T-helper 1 cell (primary cell): Measurements from ENCODE around the gene CHST6.
A peak's percentile ranks its signal among the peaks of the same experiment; 100 is the strongest.
"Not testable (repeated sequence)": the region's sequence is repeated elsewhere in the genome, so short reads cannot be mapped to it uniquely, and the experiment has no call there.

Experiments used
- DNase-seq, 5 donors: peaks; one replicate each; pipeline ENCODE4 v3.0.0-alpha.2; 2012 to 2020

CHST6 gene

GRCh38 chr16:75472908-75473877 lies 22.0 kb downstream of the CHST6 start:
- no peak for DNase-seq

GRCh38 chr16:75471723-75472633 lies 23.3 kb downstream of the CHST6 start:
- peak in 2 of 5 donors; percentile 22 to 32 for DNase-seq

GRCh38 chr16:75466760-75467159 lies 28.5 kb downstream of the CHST6 start:
- DNase-seq: no peak

- DNase-seq: peak; percentile 98 to 99 (median 98)
Measured at GRCh38 chr16:75464122-75464918, 30.9 kb downstream of the CHST6 start, which contains the start of gene TMEM170A. TMEM170A (minus strand) TSS chr16:75464689; CDS start chr16:75464600, 89 bp downstream.

GRCh38 chr16:75463389-75464121 lies 31.7 kb downstream of the CHST6 start:
- DNase-seq: peak in 2 of 5 donors; percentile 8 to 17

GRCh38 chr16:75462806-75463205 lies 32.4 kb downstream of the CHST6 start:
- peak in 1 of 5 donors; percentile 65 for DNase-seq

- DNase-seq: no peak
Measured at GRCh38 chr16:75461575-75461974, 33.7 kb downstream of the CHST6 start.

GRCh38 chr16:75460446-75460845 lies 34.8 kb downstream of the CHST6 start:
- no peak for DNase-seq

GRCh38 chr16:75459691-75460090 lies 35.5 kb downstream of the CHST6 start:
- no peak for DNase-seq

- DNase-seq: no peak
Measured at GRCh38 chr16:75458439-75458838, 36.8 kb downstream of the CHST6 start.

- no peak for DNase-seq
Measured at GRCh38 chr16:75458029-75458428, 37.2 kb downstream of the CHST6 start.

GRCh38 chr16:75457485-75458021 lies 37.7 kb downstream of the CHST6 start:
- no peak for DNase-seq

GRCh38 chr16:75456971-75457370 lies 38.3 kb downstream of the CHST6 start:
- no peak for DNase-seq

- not testable (repeated sequence) for DNase-seq
Measured at GRCh38 chr16:75456486-75456885, 38.8 kb downstream of the CHST6 start.

GRCh38 chr16:75455677-75456076 lies 39.6 kb downstream of the CHST6 start:
- no peak for DNase-seq

GRCh38 chr16:75452464-75453190 lies 42.6 kb downstream of the CHST6 start:
- no peak for DNase-seq

GRCh38 chr16:75446416-75446815 lies 48.8 kb downstream of the CHST6 start:
- DNase-seq: no peak

- DNase-seq: no peak
Measured at GRCh38 chr16:75445298-75445697, 49.9 kb downstream of the CHST6 start.

GRCh38 chr16:75443298-75443697 lies 51.9 kb downstream of the CHST6 start:
- DNase-seq: no peak

- peak in 4 of 5 donors; percentile 55 to 85 (median 69) for DNase-seq
Measured at GRCh38 chr16:75433732-75434413, 61.4 kb downstream of the CHST6 start.
